Activated CD4-positive, alpha-beta T cell treated with anti-CD3 and anti-CD28 coated beads for 4 hours (primary cell): Measurements from ENCODE around the gene PLXNC1.

Experiments
- DNase-seq, 2 donors: peaks; one replicate each; pipeline ENCODE4 v3.0.0-alpha.2; 2020

PLXNC1 gene

DNA sequence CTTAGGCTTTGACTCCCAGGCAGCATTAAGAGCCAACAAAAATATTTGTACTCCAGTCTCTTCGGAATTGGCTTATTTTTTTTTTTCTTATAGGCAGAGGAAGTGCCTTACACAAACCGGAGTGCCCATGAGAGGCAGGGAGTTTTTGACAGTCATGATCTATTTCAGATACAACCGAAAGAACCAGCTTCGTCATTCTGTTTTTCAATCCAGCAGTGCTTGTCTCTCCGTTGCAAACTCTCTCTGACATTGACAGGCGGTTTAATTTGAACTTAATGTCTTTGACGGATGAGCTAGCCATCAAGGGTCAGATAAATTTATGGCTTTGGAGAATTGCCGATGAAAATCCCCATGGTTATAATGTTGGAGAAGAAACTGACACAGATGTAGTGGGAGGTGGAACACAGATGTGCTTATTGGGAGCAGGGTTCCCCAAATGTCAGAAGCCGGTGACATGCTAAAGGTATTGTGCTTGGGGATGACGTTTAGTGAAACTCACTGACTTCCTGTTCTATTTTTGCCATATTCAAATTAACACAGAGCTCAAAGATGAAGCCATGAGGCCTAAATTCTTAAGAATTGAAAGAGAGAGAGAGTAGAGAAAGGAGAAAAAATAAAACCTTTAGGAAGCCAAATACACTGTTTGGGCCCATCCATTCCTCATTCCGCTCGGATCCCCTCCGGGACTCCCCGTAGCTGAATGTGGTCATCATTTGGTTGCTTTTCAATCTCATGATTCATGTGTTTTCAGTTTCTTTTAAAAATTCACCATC, 59.7 kb downstream of the PLXNC1 start:
- peak; percentile 30 to 31 for DNase-seq

- peak; percentile 11 to 26 for DNase-seq
Measured at GRCh38 chr12:94208622-94208966, 60.2 kb downstream of the PLXNC1 start.

GRCh38 chr12:94209240-94209639, 60.9 kb downstream of the PLXNC1 start:
- no peak for DNase-seq

DNA sequence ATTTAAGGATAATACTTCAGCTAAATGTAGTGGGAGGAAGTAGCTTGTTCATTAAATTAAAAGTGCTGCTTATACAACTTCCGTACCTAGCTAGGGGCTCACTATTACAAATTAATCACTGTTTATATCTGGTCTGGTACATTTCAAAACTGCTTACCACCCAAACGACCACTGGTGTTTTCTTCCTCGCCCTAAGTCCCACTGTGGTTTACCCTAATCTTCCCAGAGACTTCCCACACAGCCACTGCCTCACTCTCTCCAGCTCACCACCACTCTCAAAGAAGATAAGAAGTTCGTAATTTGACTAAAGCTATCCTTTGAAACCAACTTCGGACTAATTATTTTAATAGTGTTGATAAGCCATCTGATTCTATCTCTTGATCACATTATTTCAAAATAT, 62.6 kb downstream of the PLXNC1 start:
- DNase-seq: no peak

DNA sequence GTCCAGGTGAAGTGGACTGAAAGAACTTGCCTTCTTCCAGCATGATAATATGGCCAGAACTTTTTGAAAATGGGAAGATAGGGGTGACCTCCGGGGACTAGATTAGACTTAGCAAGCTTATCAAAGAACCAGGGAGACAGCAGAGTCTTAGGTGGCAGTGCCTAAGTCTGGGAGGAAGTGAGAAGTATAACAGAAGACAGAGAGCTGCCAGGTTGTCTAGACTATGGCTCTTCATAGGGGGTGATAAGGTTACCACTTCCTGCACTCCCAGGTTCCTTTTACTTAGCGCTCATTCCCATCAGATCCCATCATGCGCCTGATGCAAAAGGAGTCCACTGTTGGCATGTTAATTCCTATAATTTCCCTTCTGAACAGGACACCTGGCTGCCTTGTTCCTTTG, 69.9 kb downstream of the PLXNC1 start:
- no peak for DNase-seq

- no peak for DNase-seq
Measured at GRCh38 chr12:94219622-94220302, 71.4 kb downstream of the PLXNC1 start.

GRCh38 chr12:94220804-94221203, 72.4 kb downstream of the PLXNC1 start:
- DNase-seq: no peak

DNA sequence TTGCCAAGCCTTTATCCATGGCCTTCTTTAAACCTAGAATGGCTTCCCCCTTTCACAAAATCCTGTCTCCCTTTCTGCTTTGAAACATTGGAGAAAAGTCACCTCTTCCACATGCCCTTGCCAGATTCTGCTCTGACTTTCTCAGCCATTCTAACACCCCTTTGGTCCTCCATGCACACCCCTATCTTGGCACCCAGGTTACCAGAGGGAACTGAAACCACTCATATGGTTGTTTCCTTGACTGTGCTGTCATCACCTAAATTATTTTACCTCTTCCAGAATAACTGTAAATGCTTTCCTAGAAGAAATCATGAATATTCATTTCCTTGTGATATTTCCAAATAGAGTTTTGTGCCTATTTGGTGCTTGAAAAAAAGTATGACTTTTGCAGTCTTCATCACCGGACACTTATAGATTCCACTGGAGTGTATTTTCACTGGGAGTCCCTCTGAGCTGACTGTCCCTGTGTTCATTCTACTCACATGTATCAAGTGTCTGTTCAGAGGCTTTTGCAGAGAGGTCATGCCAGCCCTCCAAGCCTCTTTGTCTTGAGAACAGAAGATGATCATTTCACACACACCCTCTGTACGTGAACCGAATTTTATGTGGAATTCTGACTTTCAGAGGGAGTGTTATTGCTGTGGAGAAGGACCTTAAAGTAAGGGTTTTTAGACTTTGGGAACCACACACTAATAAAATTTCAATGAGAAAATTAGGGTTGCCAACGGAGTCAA, 74.1 kb downstream of the PLXNC1 start:
- DNase-seq: no peak

GRCh38 chr12:94223842-94224241, 75.5 kb downstream of the PLXNC1 start:
- DNase-seq: no peak

- DNase-seq: no peak
Measured at GRCh38 chr12:94225506-94225905, 77.1 kb downstream of the PLXNC1 start.

GRCh38 chr12:94225947-94226630, 77.7 kb downstream of the PLXNC1 start:
- DNase-seq: no peak

DNA sequence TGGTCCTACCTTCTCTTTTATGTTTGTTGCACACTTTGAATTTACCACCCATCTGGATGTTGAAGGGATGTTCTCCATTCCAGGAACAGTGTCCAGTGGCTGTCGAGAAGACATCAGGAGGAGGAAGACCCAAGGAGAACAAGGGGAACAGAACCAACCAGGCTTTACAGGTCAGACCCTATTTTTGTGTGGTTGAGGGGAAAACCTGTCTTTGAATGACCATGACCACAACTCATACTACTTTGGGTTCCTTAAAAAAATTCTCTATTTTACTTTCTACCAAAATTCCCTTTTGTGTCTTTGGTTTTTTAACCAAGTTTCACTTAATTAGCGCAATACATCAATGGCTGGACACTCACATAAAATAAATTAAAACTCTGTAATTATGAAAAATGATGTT, 78.7 kb downstream of the PLXNC1 start:
- DNase-seq: no peak

- no peak for DNase-seq
Measured at GRCh38 chr12:94228488-94228907, 80.1 kb downstream of the PLXNC1 start.

DNA sequence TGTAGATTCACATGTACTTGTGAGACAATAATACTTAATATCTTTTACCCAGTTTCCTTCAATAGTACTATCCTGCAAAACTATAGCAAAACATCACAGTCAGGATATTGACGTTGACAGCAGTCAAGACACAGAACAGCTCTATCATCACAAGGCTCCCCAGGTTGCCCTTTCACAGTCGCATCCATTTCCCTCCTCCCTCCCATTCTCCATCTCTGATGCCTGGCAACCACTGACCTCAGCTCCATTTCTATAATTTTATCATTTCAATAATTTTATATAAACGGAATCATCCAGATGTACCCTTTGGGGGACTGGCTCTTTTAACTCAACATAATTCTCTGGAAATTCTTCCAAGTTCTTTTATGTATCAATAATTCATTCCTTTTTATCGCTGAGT, 81.5 kb downstream of the PLXNC1 start:
- no peak for DNase-seq

- DNase-seq: no peak
Measured at GRCh38 chr12:94230357-94230905, 82.1 kb downstream of the PLXNC1 start.

GRCh38 chr12:94231709-94232108, 83.3 kb downstream of the PLXNC1 start:
- no peak for DNase-seq

- DNase-seq: no peak
Measured at GRCh38 chr12:94235848-94236247, 87.5 kb downstream of the PLXNC1 start.

DNA sequence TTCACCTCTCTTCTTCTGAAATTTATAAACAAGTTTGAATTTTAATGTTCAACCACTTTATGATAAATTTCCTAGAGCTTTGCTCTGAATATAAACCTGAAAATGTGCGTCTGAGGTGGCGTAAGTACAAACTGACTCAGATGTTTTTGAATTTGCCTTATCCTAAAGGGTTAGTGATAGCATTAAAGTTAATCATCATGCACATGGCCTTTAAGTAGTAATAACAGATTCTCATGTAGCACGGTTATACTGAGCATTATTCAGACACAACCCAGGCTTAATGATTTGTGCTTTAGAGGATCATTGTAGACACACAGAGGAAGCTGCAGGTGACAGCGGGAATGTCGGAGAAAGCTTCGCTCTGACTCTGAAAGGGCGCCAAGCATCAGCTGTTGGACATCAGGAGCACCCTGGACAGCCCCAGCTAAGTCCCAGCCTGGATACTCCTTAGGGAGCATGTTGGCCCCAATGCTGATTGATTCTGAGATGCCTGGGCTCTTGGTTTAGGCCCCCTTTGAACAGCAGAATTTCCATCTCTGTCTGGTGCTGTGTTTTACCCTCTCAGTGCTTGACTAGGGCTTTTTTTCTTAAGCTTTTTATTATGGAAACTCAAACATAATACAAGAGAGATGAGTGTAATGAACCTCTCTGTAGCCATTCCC, 91.1 kb downstream of the PLXNC1 start:
- no peak for DNase-seq

DNA sequence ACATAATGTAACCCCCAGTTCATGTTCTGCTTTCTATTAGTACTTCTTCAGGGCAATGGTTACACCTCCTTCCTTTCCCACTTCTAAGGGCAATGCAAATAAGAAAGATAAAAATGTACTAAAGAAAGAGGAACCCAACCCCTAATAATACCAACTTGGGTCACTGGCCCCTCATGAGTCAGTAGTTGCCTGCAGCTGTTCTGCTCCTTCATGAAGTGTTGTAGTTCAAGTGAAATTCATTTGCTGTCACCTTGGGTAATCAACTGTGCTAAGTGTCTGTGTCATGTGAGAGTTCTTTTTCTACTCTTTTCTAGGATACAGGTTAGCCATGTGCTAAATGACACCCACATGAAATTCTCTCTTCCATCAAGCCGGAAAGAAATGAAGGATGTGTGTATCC, 91.8 kb downstream of the PLXNC1 start:
- DNase-seq: no peak

DNA sequence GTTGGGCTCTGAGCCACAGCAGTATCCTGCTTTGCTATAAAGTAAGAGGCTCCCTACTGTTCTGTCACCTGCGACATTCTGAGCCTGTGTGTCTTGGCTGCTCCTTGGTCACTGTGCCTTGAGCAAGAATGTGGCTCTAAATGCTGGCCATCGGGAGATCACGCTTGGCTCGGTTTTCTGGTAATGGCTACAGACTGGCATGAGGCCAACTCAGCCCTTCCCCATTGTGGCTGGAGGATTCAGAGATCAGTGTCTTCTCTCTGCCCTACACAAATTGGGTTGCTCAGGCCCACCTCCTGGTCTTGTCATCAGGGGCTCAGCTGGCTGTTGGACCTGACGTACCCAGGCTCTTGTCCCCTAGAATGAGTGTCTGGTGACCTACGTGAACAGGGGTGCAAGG, 94.5 kb downstream of the PLXNC1 start:
- no peak for DNase-seq

- peak; percentile 3 to 31 for DNase-seq
Measured at GRCh38 chr12:94244165-94245133, 96.1 kb downstream of the PLXNC1 start.
